ENCODE results near the gene PKM. TPM values are rescaled to one million over a fixed set of nuclear protein-coding genes. Genes with fewer than 3 reads are reported as not detected.
A peak's percentile ranks its signal among the peaks of the same experiment; 100 is the strongest.

Gene PKM
- total and polyA plus RNA-seq, 8 donors = 79.9 to 452 (median 272) TPM

DNA sequence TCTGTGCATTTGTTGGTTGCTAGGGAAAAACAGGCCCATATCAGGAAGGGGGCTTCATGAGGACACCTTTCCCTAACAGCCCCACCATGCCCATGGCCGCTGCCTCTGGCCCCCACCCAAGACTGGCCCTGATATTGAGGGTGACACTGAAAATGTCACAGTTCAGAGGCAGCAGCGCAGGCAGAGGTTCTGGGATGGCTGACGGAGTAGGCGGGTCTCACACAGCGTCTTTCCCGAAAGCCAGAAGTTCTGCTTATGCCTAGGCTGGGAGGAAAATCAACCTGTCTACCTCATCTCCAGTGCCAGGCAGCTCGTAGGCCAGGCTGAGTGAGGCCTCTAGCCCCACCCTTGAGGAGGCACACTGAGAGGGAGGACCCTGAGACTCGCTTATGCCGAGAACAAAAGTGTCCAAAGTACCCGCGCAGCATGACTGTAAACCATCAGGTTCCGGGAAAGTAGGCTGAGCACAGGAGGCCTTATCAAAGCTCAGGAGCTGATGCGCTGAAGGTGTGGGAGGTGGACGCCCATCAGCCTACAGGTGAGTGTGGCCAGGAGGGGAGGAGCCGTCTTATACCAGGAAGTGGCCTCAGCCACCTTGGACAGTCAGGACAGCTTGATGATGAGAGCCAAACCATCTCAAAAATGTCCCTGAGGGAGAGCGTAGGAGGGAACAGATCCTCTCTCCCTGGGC lies 60.9 kb downstream of the PKM start:
- Histone ChIP-seq H3K27ac (no peak overlapping the region), H3K4me1 (peaks cover 11 to 23% (median 15%) of the 10 kb centered on the region in 4 donors), H3K36me3 (no peaks in the 10 kb centered on the region), H3K9me3 (no peaks in the 10 kb centered on the region), H3K27me3 (no peaks in the 10 kb centered on the region), H3K4me3 (no peak overlapping the region)
- DNase-seq = peak; percentile 47 to 65
- TF ChIP-seq EP300 (IDR thresholded peaks at IDR 0.05) (no peak), POLR2A (IDR thresholded peaks at IDR 0.05) (no peak), POLR2AphosphoS5 (IDR thresholded peaks at IDR 0.05) (no peak)
- TF ChIP-seq, protein P1, sequence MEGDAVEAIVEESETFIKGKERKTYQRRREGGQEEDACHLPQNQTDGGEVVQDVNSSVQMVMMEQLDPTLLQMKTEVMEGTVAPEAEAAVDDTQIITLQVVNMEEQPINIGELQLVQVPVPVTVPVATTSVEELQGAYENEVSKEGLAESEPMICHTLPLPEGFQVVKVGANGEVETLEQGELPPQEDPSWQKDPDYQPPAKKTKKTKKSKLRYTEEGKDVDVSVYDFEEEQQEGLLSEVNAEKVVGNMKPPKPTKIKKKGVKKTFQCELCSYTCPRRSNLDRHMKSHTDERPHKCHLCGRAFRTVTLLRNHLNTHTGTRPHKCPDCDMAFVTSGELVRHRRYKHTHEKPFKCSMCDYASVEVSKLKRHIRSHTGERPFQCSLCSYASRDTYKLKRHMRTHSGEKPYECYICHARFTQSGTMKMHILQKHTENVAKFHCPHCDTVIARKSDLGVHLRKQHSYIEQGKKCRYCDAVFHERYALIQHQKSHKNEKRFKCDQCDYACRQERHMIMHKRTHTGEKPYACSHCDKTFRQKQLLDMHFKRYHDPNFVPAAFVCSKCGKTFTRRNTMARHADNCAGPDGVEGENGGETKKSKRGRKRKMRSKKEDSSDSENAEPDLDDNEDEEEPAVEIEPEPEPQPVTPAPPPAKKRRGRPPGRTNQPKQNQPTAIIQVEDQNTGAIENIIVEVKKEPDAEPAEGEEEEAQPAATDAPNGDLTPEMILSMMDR (IDR thresholded peaks at IDR 0.05) = no peak
- WGBS, 5 donors = 59 to 88% (median 66%) methylated on average over 15 to 16 of the region's 16 CpGs
- intact Hi-C loops (cut with DNase I; ENCODE audit: low total_unique reads) = no loop called here

DNA sequence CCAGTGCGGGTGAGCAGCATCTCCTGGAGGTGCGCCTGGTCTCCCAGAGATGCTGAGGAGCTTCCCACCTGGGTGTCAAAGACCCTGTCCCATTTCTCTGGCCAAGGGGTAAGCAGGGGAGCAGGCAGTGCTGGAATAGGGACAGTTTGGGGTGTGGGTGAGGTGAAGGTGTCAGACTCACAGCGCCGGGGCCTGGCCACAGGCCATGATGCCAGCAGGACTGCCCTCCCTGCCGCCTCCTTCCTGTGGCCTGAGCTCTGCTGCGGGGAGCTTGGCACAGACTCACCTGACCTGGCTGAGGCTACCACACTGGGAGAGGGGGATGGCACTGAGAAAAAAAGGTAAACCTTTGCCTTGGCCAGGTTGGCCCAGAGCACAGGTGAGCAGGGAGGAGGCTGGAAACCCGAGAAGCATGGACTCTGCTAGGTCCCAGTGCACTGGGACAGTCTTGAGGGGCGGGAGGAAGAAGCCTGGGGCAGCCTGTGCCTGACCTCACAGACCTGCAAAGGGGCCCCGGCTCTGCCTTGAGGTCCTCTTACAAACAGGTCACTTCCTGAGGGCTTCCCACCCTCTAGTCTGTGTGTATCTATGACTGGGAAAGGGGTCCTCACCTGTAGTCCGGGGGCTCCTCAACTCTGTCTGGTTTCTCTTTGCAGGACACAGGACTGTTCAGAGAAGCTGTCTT lies 61.6 kb downstream of the PKM start:
- Histone ChIP-seq H3K9me3 (no peaks in the 10 kb centered on the region), H3K27me3 (no peaks in the 10 kb centered on the region), H3K36me3 (no peaks in the 10 kb centered on the region), H3K27ac (no peak overlapping the region), H3K4me1 (peaks cover 11 to 23% (median 15%) of the 10 kb centered on the region in 4 donors), H3K4me3 (no peak overlapping the region)
- intact Hi-C loops (cut with DNase I; ENCODE audit: low total_unique reads) = no loop called here
- TF ChIP-seq POLR2A (IDR thresholded peaks at IDR 0.05) (no peak), POLR2AphosphoS5 (IDR thresholded peaks at IDR 0.05) (no peak), EP300 (IDR thresholded peaks at IDR 0.05) (no peak)
- TF ChIP-seq, protein P1 (IDR thresholded peaks at IDR 0.05) = no peak
- WGBS, 5 donors = 52 to 72% (median 61%) methylated on average over 9 to 10 of the region's 10 CpGs
- DNase-seq = peak in 1 of 2 donors; percentile 44

DNA sequence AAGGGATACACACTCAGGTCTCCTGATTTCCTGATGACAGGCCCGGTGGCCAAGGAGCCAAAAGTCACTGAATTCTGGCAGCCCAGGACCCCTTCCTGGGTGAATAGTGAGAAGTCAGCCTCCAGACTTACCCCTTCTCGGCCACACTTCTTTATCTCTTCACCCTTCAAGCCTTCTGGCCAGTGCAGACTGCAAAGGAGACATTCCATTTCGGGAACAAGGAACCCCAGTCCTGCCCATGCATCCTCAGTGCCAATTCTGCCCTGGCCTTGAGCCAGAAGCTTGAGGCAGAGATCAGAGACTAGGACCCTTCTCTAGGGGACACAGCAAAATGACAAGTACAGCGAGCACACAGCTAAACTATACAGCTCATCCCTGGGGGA lies 62.2 kb downstream of the PKM start:
- peak in 1 of 2 donors; percentile 31 for DNase-seq
- Histone ChIP-seq H3K9me3 (no peaks in the 10 kb centered on the region), H3K36me3 (no peaks in the 10 kb centered on the region), H3K27me3 (no peaks in the 10 kb centered on the region), H3K27ac (no peak overlapping the region), H3K4me3 (no peak overlapping the region), H3K4me1 (peaks cover 11 to 23% (median 15%) of the 10 kb centered on the region in 4 donors)
- 39 to 60% (median 40%) methylated on average over 3 to 4 of the region's 4 CpGs for WGBS, 5 donors
- TF ChIP-seq POLR2A (IDR thresholded peaks at IDR 0.05) (no peak), POLR2AphosphoS5 (IDR thresholded peaks at IDR 0.05) (no peak), EP300 (IDR thresholded peaks at IDR 0.05) (no peak)
- TF ChIP-seq, protein P1 (IDR thresholded peaks at IDR 0.05) = no peak
- intact Hi-C loops (cut with DNase I; ENCODE audit: low total_unique reads) = no loop called here

DNA sequence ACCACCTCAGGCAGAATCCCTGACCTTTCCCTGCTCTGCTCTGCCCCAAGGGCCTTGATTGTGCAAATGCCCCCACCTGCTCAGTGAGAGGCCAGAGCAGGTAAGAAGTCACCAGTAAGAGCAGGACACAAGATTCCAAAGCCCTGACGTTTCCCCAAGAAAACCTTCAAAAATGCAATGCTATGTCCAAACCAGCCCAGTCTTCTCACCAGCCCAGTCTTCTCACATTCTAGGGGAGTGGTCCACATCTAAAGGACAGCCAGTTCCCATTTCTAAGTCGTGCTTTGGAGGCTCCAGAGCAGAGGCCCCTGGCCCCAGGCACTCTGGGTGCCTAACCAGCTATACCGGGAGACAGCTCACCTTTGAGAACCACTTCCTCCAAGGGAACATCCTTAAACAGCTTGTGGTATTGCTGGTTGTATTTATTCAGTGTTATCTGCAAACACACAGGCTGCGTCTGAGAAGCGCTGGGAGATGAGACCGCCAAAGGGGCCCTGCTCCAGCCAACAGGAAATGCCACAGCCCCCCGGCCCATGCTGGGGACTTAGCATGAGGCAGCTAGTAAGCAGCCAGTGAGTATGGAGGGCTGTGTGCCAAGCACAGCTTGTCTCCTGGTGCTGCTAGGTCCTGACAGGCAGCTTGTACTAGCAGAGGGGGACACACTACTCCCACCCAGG lies 62.7 kb downstream of the PKM start:
- H3K4me3 ChIP-seq = no peak overlapping the region
- 24 to 38% (median 30%) methylated on average over 3 to 7 of the region's 7 CpGs for WGBS, 5 donors
- TF ChIP-seq POLR2AphosphoS5 (IDR thresholded peaks at IDR 0.05) (no peak), POLR2A (IDR thresholded peaks at IDR 0.05) (no peak), EP300 (IDR thresholded peaks at IDR 0.05) (no peak)
- TF ChIP-seq, protein P1 (IDR thresholded peaks at IDR 0.05) = no peak
- no peaks in the 10 kb centered on the region for H3K9me3 ChIP-seq
- H3K36me3 ChIP-seq = no peaks in the 10 kb centered on the region
- peaks cover 11 to 23% (median 15%) of the 10 kb centered on the region in 4 donors for H3K4me1 ChIP-seq
- H3K27me3 ChIP-seq = no peaks in the 10 kb centered on the region
- DNase-seq = peak; percentile 34 to 75
- intact Hi-C loops (cut with DNase I; ENCODE audit: low total_unique reads) = no loop called here
- no peak overlapping the region for H3K27ac ChIP-seq
